B cell (primary cell): ENCODE measurements around the gene RPRD1B. TPM values are rescaled to one million over a fixed set of nuclear protein-coding genes. Genes with fewer than 3 reads are reported as not detected.

Experiments
- ATAC-seq: fragments of 200-7000 bp; cut with Tn5 transposase; one replicate; pipeline ENCODE4 v1.10.0; 2021; ENCODE audit warnings: low read depth, mild to moderate bottlenecking, moderate number of reproducible peaks, moderate library complexity
- CTCF ChIA-PET: fragments of 350-600 bp; sonication (Branson Sonifier 250); formaldehyde crosslinking; loops from one replicate; lab custom pipeline; 2021; ENCODE audit warnings: antibody characterized with exemption, inconsistent platforms; lab: Charles Lee
- POLR2A ChIA-PET: fragments of 350-600 bp; sonication (Branson Sonifier 250); formaldehyde crosslinking; loops from one replicate; lab custom pipeline; 2021; ENCODE audit warnings: antibody characterized with exemption; lab: Charles Lee
- DNase-seq: peaks from one replicate; pipeline ENCODE4 v3.0.0; 2013
- H2AFZ ChIP-seq: 2 replicates; pipeline ENCODE4 v1.6.1; 2012; ENCODE audit warnings: mild to moderate bottlenecking, low read depth, low read length; ENCODE audit not compliant: insufficient read depth, poor library complexity, severe bottlenecking
- H3K27ac ChIP-seq, 2 donors: 1 replicate in 1 of 2; 2 replicates in 1 of 2; pipeline ENCODE4 v1.5.1; 2012 to 2013; ENCODE audit warnings: low read length in 2 of 2, mild to moderate bottlenecking in 2 of 2, moderate library complexity in 1 of 2
- H3K27me3 ChIP-seq, 4 experiments: fragments of 200-600 bp in 1 of 4; sonication (generic) in 1 of 4; replicated peaks in 1 of 4; 1 replicate in 2 of 4; 2 replicates in 2 of 4; pipeline versions ENCODE4 v1.6.1 to v1.7.0; 2013 to 2016; ENCODE audit warnings: low read length in 3 of 4, mild to moderate bottlenecking in 2 of 4, mixed read lengths in 1 of 4, moderate library complexity in 1 of 4; ENCODE audit not compliant: insufficient read depth in 4 of 4, control insufficient read depth in 3 of 4; ENCODE audit errors: control extremely low read depth in 1 of 4
- H3K36me3 ChIP-seq, 2 experiments: replicated peaks in 1 of 2; 1 replicate in 1 of 2; 2 replicates in 1 of 2; pipeline versions ENCODE4 v1.6.1 to v1.7.1; 2013; ENCODE audit warnings: low read length in 1 of 2; ENCODE audit not compliant: insufficient read depth in 2 of 2, control insufficient read depth in 1 of 2; ENCODE audit errors: control extremely low read depth in 1 of 2, extremely low read depth in 1 of 2
- H3K4me1 ChIP-seq, 2 donors: fragments of 200-600 bp in 1 of 2; sonication (generic) in 1 of 2; 1 replicate in 1 of 2; 2 replicates in 1 of 2; pipeline versions ENCODE4 v1.5.1 to v1.6.1; 2013 to 2017; ENCODE audit warnings: low read length in 2 of 2; ENCODE audit not compliant: control insufficient read depth in 2 of 2, insufficient read depth in 2 of 2
- H3K4me2 ChIP-seq: replicated peaks from 2 replicates; pipeline ENCODE3; 2012; ENCODE audit warnings: mild to moderate bottlenecking, low read depth, low read length; ENCODE audit not compliant: poor library complexity, severe bottlenecking
- H3K4me3 ChIP-seq, 5 experiments: fragments of 200-600 bp in 1 of 5; sonication (generic) in 1 of 5; 1 replicate in 3 of 5; 2 replicates in 2 of 5; pipeline versions ENCODE4 v1.5.1 to v1.7.0; 2011 to 2016; ENCODE audit warnings: low read length in 4 of 5, mild to moderate bottlenecking in 4 of 5, low read depth in 2 of 5, control low read depth in 1 of 5, moderate library complexity in 1 of 5; ENCODE audit not compliant: insufficient read depth in 1 of 5; ENCODE audit errors: control extremely low read depth in 1 of 5, extremely low read depth in 1 of 5
- H3K79me2 ChIP-seq: fragments of 200-600 bp; sonication (generic); one replicate; pipeline ENCODE4 v1.6.0; 2016; ENCODE audit warnings: low read length; ENCODE audit not compliant: control insufficient read depth, insufficient read depth
- H3K9ac ChIP-seq: fragments of 200-600 bp; sonication (generic); 2 replicates; pipeline ENCODE4 v1.6.1; 2017; ENCODE audit warnings: mild to moderate bottlenecking, low read length, moderate library complexity
- H3K9me3 ChIP-seq, 3 donors: one replicate each; pipeline versions ENCODE4 v1.6.1 to v1.7.1; 2013; ENCODE audit warnings: low read length in 2 of 3; ENCODE audit not compliant: control insufficient read depth in 2 of 3, insufficient read depth in 1 of 3; ENCODE audit errors: control extremely low read depth in 1 of 3
- H4K20me1 ChIP-seq: 2 replicates; pipeline ENCODE4 v1.6.0; 2012; ENCODE audit warnings: mild to moderate bottlenecking, low read length; ENCODE audit not compliant: insufficient read depth, control insufficient read depth, poor library complexity, severe bottlenecking
- H3K27ac Mint-ChIP-seq: one replicate; pipeline ENCODE4 v1.8.0; 2021; ENCODE audit warnings: mixed read lengths
- H3K27me3 Mint-ChIP-seq: one replicate; pipeline ENCODE4 v1.8.0; 2021; ENCODE audit warnings: mixed read lengths
- H3K4me1 Mint-ChIP-seq: one replicate; pipeline ENCODE4 v1.8.0; 2021; ENCODE audit warnings: mixed read lengths
- H3K4me3 Mint-ChIP-seq: one replicate; pipeline ENCODE4 v1.8.0; 2021; ENCODE audit warnings: mixed read lengths
- H3K9me3 Mint-ChIP-seq: one replicate; pipeline ENCODE4 v1.8.0; 2022; ENCODE audit warnings: mixed read lengths; ENCODE audit not compliant: insufficient read depth
- EZH2 ChIP-seq: IDR thresholded peaks from 2 replicates; pipeline ENCODE4 v1.6.1; 2012; ENCODE audit warnings: borderline replicate concordance, low read depth, mild to moderate bottlenecking, moderate library complexity, low read length; ENCODE audit not compliant: insufficient read depth, poor library complexity, severe bottlenecking
- WGBS: methylation state at CpG from one replicate; pipeline ENCODE4 v1.1.5; 2013; ENCODE audit warnings: missing lambda C conversion rate; ENCODE audit not compliant: insufficient coverage; 5-methylcytosine and 5-hydroxymethylcytosine counted together
- intact Hi-C: fragments of 100-400 bp; cut with micrococcal nuclease; formaldehyde crosslinking; loops from one replicate; pipeline ENCODE4 v1.10.0; 2022
- polyA plus RNA-seq: library from polyadenylated mRNA; depleted of rRNA; stranded (reverse); fragments of >200 nt; gene quantifications from 2 replicates; pipeline ENCODE4 v1.2.3, GENCODE V29; 2012
- total RNA-seq, 2 donors: library from RNA; stranded (reverse); fragments of 120-200 nt in 1 of 2; gene quantifications; 1 replicate in 1 of 2; 2 replicates in 1 of 2; pipeline versions ENCODE4 v1.2.3 to v1.2.4, GENCODE V29; 2013 to 2022
- TF ChIP-seq, protein P1 (sequence below): fragments of 200-600 bp; IDR thresholded peaks from one replicate; pipeline ENCODE4 v1.8.0; 2022; ENCODE audit warnings: antibody characterized with exemption, mild to moderate bottlenecking

Gene RPRD1B
- total and polyA plus RNA-seq, 2 donors (not counting 1 experiment from before 2014, with no cell fraction given) = 6.0 to 54.9 TPM

- H3K4me1 Mint-ChIP-seq = peaks cover 6% of the 10 kb centered on the region
Observed at GRCh38 chr20:38043512-38044300, 10.2 kb downstream of the RPRD1B start.

DNA sequence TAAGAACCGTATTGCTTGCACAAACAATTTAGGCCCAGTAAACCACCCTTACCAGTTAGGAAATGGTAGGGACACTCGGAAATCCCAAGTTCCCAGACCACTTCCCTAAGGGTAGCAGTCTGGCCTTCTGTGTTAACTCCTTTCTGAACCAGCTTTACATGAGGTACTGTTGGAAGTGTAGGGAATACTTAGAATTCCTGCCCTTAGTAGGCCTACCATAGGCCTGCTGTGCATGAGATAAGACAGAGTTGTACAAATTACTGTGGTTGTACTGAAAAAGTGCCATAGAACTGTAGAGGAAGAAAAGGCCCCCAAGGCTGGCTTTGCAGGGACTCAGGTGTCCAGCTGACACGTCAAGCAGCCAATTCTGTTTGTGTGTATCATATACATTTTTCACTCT, 11.1 kb downstream of the RPRD1B start:
- Histone ChIP-seq H2AFZ (no peak overlapping the region), H3K36me3 (peaks cover 27 to 69% of the 10 kb centered on the region in 2 experiments), H3K79me2 (peaks cover 83% of the 10 kb centered on the region), H3K9ac (no peak overlapping the region), H3K4me2 (no peak overlapping the region), H3K4me3 (no peak overlapping the region), H3K27me3 (no peaks in the 10 kb centered on the region), H3K9me3 (no peaks in the 10 kb centered on the region), H3K4me1 (no peaks in the 10 kb centered on the region), H3K27ac (no peak overlapping the region), H4K20me1 (peaks cover 37% of the 10 kb centered on the region)
- no peaks in the 10 kb centered on the region for H3K9me3 Mint-ChIP-seq
- intact Hi-C loops = no loop called here
- no peaks in the 10 kb centered on the region for H3K27me3 Mint-ChIP-seq
- CTCF ChIA-PET = interaction anchor here (0.8 to 1.3 kb wide), 3 partner anchors 10 to 122 kb away, joined by 3 to 4 read pairs (median 3); no protein-coding TSS in a partner anchor
- TF ChIP-seq, protein P1, sequence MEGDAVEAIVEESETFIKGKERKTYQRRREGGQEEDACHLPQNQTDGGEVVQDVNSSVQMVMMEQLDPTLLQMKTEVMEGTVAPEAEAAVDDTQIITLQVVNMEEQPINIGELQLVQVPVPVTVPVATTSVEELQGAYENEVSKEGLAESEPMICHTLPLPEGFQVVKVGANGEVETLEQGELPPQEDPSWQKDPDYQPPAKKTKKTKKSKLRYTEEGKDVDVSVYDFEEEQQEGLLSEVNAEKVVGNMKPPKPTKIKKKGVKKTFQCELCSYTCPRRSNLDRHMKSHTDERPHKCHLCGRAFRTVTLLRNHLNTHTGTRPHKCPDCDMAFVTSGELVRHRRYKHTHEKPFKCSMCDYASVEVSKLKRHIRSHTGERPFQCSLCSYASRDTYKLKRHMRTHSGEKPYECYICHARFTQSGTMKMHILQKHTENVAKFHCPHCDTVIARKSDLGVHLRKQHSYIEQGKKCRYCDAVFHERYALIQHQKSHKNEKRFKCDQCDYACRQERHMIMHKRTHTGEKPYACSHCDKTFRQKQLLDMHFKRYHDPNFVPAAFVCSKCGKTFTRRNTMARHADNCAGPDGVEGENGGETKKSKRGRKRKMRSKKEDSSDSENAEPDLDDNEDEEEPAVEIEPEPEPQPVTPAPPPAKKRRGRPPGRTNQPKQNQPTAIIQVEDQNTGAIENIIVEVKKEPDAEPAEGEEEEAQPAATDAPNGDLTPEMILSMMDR = no peak
- no peak for TF ChIP-seq EZH2
- H3K27ac Mint-ChIP-seq = no peak overlapping the region
- 100% methylated on average over 1 of the region's 3 CpGs for WGBS
- ATAC-seq = no peak
- no peak overlapping the region for H3K4me3 Mint-ChIP-seq
- POLR2A ChIA-PET = no interaction called here
- DNase-seq = no peak
- H3K4me1 Mint-ChIP-seq = peaks cover 6% of the 10 kb centered on the region

More at GRCh38 chr20:38043512-38044300, 10.2 kb downstream of the RPRD1B start:
- no peaks in the 10 kb centered on the region for H3K9me3 Mint-ChIP-seq
- Histone ChIP-seq H3K27ac (no peak overlapping the region), H3K4me1 (no peaks in the 10 kb centered on the region), H2AFZ (no peak overlapping the region), H3K9ac (no peak overlapping the region), H3K27me3 (no peaks in the 10 kb centered on the region), H3K36me3 (peaks cover 27 to 66% of the 10 kb centered on the region in 2 experiments), H3K79me2 (peaks cover 88% of the 10 kb centered on the region), H3K4me2 (no peak overlapping the region), H4K20me1 (peaks cover 37% of the 10 kb centered on the region), H3K4me3 (no peak overlapping the region), H3K9me3 (no peaks in the 10 kb centered on the region)
- intact Hi-C loops = no loop called here
- TF ChIP-seq EZH2 = no peak
- TF ChIP-seq, protein P1 = no peak
- CTCF ChIA-PET = interaction anchor here (0.8 to 1.3 kb wide), 3 partner anchors 11 to 52 kb away, joined by 3 to 4 read pairs (median 3); no protein-coding TSS in a partner anchor
- no peak overlapping the region for H3K4me3 Mint-ChIP-seq
- ATAC-seq = no peak
- no peak for DNase-seq
- WGBS = 95% methylated on average over 4 of the region's 10 CpGs
- no peak overlapping the region for H3K27ac Mint-ChIP-seq
- no peaks in the 10 kb centered on the region for H3K27me3 Mint-ChIP-seq
- POLR2A ChIA-PET = interaction anchor here (0.6 kb wide), 1 partner anchor 27 kb away, joined by 4 read pairs; no protein-coding TSS in a partner anchor
